ENCODE data around the gene SLC24A3. TPM values are rescaled to one million over a fixed set of nuclear protein-coding genes. Genes with fewer than 3 reads are reported as not detected.

Gene SLC24A3
- total RNA-seq, 1 donor from 2014 or later: 17.8 TPM

DNA sequence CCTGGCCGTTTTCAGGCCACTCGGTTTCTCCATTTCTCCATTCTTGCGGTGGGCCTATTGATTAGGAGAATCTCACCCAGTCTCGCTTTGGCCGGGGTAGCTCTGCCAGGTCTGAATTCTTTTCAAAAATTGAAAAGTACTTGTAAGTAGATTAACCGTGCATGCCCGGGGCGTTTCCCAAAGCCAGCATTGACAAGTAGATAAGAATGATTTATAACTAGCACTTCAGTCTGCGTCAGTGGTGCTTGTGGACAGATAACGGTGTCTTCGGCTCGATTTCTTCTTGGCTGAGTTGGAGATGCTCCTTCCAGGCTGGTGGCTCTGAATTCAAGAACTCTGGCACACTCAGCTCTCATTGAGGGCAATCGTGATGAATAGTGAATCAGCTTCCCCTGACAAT is 29.0 kb downstream of the SLC24A3 start:
- DNase-seq: peak; percentile 4

DNA sequence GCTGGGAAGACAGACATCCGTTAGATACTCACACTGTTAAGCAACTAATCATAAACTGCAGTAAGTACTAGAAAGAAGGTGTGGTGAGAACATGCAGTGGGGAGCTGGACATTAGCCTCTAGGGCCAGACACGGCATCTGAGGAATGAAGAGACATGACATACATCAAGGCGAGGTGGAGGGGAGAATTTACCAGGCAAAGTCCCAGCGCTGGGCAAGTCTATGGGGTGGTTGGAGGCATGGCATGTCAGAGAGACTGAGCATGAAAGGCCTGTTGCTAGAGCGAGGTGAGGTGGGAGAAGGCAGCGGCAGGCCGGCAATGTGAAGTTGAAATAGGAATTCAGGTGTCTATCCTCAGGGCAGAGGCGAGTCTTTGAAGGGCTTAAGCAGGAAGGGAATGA is 31.8 kb downstream of the SLC24A3 start:
- no peak for DNase-seq

DNA sequence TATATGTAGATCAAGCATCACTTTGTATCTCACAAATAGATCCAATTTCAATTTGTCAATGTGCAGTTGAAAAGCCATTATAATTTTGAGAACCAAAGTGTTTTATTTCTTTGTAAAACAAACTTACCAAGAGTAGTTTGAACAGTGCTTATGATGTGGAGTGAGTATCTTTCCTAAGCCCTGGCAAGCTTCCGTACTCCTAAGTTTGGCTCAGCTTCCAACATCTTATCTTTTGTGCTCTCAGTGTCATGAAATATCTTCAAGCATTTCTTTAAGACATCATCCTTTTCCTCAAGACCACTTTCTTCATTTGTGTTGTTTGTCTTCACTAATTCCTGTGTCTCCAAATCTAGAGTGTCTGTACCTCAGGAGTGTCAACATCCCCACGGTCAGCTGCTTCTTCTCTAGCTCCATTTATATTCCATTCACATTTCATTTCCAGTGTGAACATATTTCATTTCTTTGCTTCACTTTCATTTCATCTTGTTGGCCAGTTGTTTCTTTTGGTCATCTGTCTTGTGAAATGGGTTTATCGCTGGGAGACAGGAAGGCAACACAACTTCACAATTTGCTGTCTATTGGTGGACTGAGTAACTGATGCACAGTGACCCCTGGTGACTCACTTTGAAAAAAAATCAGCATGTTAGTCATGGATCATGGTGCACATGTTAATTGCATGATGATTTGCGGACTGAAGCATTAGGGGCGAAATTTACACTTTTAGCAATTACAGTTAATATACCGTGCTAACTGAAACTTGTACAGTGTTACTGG is 36.9 kb downstream of the SLC24A3 start:
- no peak for DNase-seq

DNA sequence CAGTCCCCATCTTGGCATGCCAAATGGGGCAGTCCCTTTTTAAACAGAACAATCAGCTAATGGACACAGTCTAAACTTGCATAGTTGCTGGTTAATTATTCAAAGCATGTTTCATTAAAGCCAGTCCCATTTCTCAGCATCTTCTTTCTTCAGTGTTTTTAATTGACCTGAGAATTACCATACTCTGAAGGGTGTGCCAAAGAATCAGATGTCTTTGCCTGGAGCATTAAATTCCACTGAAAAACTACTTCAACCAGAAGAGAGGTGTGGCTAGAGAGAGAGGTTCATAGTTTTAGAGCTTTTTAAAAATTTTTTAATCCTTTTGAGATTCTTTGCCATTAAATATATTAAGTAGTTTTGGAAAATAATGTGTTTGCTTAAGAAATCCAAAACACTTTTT is 37.9 kb downstream of the SLC24A3 start:
- DNase-seq: no peak

DNA sequence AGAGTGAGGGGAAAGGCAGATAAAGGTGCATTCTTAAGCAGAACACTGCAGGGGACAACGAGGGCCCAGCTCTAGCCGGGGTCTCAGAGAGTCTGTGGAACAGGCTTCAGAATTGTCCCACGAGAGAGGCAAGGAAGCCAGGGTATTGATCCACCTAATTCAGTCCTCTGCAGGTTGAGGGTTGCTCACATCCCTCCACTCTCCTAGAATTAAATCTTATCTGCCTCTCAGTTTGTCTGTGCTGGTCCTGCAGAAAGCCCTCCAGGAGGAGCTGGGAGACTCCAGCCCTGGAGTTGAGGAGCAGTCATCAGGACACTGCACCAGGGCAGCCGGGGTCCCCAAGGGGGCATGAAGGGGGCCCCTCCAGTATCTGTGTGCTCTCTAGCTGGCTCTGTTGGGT is 39.1 kb downstream of the SLC24A3 start:
- no peak for DNase-seq

DNA sequence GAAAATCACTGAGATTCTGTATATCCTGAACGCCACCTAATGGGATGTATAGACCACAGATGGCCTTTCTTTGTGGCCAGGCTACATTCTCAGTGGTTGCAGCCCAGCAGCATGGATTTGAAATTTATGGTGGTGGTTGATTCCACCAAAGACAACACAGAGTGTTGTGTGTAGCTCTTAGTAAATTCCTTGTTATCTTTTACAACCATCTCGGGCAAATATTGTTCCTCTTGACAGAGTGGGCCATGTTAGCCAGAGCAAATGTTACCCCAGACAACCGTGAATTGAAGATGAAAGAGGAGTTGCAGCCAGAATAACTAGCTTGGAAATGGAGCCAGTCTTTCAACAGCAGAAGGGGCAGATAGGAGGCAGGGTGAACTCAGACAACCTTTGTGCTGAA is 39.5 kb downstream of the SLC24A3 start:
- no peak for DNase-seq

DNA sequence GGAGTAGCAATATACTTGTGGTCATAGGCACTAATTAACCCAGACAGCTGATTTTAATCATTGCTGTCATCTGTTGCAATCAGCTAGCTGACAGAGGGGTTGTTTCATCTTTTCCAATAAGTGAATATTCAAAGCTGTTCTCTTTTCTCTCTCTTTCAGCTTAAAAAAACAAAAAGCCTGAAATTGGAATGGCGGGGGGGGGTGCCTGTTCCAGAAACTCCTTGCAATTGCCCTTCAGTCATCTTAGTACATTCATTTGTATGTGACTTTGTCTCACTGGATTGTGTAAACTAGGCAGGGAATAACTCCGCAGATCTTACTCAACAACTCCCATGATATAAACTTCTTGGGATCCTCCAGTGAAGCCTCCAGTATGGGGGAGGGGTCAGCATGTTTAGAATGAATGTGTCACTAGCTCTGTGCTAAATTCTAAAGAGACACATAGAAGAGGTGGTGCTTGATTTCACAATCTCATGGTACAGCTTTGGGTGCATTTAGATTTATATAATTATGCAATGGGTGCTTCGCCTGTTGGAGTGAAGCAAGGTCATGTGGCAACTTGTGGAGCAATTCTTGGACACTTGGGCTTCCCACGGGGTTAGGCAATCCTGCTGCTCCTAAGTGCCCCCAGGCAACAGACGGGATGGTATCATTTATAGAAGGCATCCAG is 40.1 kb downstream of the SLC24A3 start:
- no peak for DNase-seq

DNA sequence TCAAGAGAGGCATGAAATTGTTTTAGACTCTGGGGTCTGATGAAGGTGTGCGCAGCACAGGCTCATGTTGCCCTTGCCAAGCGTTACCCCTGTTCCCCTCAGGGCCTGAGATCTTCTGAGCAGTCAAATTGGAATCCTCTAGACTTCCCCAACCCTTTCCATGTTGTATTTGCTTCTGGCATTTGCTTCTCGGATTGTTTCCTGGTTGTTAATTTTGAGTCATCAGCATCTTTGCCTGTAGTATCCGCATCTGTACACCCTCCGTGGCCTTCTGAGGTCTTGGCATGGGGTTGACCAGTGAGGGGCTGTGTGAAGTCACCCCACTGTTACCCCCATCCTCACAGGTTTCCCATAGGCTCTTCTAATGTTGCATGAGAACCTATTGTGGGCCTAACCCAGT is 40.9 kb downstream of the SLC24A3 start:
- no peak for DNase-seq

DNA sequence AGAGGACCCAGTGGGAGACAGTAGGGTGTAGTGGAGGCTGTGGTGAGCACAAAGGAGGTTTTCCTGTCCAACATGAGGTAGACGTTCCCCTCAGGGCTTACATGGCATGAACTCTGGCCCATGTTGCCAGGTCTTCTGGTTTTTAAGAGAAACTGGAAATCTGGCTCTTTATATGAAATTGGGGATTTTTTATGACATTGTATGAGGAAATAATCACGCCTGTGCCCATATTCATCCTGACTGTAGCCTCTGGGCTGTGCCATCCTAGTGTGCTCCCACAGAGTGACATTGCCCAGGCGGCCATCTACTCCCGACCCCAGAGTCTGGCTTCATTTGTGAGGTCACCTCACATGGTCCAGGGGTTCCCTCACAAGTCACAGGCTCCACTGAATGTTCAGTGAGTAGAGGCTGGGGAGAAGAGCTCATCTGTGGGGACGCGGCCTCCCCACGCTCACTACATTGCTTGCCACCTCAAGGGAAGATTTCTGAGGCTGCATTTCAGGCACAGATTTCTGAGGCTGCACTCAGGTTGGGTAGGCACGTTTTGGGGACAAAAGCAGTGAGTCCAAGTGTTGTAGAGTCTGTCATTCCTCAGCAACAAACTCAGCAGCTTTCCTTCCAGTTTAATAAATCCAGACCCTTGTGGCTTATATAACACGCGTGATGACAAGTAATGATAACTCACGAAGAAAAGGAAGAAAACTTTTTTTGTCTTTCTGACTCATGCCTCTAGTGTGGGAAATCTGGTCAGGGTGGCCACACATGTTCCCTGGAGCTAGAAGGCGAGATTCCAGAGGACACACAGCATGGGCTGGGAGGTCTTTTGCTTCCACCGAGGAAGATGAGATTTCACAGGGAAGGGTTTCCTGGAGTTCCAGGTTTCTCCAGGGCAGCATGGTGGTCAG is 41.7 kb downstream of the SLC24A3 start:
- DNase-seq: no peak

DNA sequence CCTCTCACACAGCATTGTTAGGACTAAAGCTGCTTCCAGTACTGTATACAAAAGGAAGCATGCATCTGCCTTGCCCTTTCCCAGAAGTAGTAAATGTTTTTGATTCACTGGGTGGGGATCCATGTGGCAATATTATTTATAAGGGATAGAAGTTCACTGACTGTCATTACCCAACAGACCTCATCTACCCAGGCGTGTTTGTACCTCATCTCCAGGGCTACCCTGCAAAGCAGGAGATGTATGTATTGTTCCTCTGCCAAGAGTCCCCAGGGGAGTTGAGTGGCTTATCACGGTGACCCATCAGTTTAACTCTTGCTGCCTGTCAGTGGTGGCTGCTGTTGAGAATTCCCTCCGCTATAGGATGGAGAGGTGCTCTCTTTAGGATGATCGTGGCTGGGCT is 42.5 kb downstream of the SLC24A3 start:
- no peak for DNase-seq

DNA sequence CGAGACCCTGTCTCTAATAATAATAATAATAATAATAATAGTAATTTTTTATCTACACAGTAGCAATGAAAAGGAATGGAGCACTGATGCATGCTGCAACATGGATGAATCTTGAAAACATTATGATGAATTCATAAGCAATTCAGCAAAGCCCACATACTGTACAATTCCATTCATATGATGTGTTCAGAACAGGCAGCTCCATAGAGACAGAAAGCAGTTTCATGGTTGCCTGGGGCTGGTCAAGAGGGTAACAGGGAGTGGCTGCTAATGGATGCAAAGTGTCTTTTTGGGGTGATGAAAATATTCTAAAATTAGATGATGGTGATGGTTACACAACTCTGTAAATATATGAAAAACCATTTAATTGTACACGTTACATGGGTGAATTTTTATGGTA is 43.6 kb downstream of the SLC24A3 start:
- DNase-seq: no peak

DNA sequence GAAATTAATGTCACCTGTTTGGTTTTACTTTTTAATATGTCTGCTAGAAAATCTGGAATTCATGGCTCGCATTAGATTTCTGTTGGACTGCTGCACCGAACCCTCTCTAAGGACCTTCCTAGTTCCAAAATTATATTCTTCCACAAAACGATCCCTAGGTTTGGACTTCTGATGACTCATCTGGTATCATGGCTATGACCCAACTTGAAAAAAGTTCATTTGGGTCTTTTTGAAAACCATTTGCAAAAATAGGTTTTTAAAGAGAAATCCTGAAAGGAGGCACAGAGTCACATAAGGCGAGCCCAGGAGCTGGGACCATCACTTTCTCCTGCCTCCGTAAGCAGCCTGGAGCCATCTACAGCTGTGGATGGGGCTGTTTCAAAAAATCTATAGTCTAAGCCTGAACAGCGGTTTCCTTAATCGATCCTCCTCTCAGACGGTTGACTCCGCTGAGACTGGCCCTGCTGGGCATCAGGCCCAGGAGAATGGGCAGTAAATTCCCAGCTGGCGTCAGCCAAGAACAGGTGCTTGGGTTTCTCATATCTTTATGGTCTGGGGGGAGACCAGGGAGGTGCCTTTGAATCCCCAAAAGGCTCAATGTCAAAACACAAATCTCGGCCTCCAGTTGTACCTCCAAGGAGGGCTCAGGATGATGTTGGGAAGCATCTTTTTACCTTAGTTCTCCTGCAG is 44.6 kb downstream of the SLC24A3 start:
- DNase-seq: no peak

DNA sequence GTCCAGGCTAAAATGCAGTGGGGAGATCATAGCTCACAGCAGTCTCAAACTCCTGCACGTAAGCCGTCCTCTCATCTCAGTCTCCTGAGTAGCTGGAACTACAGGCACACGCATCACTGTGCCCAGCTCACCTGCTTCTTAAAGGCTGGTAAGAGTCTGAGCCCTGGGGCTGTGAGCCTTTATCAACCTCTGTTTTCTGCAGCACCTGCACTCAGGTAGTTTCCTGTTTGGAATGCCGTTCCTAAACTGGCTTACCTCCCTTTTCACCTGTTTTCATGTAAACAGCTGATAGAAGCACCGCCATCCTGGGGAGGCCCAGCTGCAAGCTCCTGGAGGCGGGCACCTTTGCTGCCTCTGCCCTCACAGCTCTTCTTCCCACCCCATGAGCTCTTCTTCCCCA is 45.4 kb downstream of the SLC24A3 start:
- DNase-seq: no peak

DNA sequence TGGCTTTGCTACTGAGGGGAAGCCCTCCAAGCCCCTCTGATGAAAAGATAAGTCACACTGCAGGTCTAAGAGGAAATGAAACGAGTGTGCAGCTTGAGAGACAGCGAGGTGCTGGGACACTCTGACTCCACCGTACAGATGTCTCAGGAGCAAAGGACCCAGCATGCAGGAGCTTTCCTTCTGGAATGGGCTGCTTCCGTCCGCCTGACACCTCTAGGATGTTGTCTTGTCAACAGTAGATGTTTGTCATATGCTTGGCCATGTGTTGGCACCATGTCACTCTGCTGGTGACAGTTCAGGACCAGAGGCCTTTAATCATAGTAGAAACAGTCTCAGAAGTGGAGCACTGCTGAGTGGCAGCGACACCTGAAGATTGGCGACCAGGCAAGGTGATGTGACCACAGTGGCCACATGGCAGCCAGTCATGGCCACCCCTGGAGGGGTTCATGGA is 46.7 kb downstream of the SLC24A3 start:
- no peak for DNase-seq

DNA sequence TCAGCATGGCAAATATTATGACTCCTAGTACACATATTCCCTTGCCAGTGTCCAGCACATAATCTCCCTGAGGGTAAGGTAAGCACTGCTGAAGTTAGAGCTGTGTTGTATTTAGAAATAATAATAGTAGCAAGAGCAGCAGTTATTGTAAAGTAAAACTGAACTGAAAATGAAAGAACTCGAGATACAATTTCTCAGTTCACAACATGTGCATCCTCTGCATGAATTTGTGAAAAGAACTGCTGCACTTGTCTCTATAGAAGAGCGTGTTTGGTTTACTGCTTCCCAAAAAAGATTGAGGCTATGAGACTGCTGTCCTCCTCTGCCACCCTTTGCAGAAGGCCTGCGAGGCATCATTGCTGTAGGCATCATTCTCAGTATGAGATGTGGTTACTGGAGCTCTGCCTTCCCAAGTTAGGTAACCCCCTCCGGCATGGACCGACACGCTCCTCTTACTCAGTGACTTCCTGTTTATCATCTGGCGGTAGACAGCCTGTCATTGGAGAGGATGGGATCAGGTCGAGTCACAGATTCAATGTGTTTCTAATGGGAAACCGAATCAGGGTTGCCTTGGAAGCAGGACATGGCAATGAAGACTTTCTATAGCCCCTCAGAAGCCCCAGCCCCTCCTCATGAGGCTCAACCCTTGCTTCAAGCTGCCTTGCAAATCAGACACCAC is 48.1 kb downstream of the SLC24A3 start:
- DNase-seq: no peak

DNA sequence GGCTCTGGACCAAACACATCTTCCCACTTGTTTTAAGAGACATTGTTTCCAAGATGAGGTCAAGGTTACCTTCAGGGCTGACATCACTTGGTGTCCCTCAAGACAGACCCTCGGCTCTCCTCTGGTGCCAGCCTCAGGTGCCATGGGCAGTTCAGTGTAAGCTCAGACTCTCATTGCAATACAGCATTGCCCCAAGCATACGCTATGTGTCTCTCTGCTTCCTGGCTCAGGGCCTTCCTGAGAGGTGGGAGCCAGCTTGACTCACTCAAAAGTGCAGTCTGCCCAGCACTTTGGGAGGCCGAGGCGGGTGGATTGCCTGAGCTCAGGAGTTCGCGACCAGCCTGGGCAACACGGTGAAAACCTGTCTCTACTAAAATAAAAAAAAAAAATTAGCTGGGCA is 51.7 kb downstream of the SLC24A3 start:
- no peak for DNase-seq

DNA sequence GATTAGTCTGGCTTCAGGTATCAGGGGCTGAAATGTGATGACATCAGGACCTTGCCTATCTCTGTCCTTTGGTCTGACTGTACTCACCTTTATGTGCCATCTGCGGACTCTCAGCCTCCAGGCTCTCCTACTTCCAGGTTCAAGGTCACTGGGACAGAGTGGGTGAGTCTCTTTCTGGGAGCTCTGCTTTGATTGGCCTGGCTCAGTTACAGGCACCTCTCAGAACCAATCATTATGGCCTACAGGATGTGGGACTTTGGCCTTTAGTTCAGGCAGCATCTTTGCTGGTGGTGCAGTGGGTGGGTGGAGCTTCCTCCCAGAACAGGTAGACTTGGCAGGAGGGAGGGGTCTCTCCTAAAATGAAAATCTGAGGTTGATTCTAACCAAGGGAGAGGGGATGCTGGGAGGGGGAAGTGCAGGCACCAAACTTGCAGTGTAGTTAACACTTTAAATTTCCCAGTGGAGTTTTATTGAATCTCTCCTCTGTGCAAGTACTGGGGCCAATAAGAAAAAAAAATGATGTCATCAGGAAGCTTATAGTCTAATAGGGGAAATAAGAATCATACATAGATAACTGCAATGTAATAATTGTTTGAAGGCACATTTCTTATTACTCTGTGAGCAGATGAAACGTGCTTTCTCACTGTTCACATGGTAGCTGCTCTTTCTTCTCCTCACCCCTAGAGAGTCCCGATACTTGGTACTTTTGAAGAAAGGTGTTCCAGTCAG is 53.4 kb downstream of the SLC24A3 start:
- DNase-seq: no peak

DNA sequence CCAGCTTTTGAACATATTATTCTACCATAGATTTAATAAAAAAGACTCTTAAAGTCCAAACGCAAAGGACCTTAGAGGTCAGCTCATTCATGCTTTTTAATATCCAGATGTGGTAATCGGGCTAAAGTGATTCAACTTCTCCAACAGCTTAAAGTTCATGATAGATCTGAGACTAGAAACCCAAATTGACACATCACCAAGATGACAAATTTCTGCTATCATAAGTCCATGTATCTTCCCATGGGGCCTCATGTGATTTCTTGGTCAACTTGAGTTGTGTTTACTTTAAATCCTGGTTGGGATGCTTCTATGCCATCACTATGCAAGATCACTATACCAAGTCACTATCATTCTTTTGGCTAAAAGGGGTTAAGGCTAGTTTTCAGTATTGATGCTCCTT is 56.0 kb downstream of the SLC24A3 start:
- DNase-seq: no peak

DNA sequence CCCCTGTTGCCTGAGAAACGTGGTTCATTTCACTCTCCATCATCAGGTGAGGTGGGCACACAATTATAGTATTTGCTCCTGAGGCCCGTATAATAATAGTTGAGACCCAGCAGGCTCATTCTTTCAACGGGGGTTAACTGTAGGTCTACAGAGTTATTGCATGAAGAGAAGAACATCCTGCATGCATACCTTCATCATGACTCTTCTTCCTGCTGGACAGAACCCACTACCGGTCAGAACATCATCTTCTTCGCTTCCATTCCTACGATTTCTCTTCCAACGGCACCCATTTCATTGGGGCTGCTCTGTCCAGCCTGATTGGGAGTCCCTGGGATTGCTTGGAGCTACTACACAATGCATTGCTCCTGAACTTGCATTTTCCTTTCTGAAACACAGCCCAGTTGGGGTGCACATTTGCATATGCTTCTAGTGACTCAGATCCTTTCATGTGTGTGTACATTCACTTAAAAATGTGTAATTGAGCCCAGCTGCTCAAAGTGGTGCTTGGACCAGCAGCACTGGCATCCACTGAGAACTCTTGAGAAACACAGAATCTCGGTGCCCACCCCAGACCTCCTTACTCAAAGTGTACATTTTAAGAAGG is 57.4 kb downstream of the SLC24A3 start:
- DNase-seq: no peak

DNA sequence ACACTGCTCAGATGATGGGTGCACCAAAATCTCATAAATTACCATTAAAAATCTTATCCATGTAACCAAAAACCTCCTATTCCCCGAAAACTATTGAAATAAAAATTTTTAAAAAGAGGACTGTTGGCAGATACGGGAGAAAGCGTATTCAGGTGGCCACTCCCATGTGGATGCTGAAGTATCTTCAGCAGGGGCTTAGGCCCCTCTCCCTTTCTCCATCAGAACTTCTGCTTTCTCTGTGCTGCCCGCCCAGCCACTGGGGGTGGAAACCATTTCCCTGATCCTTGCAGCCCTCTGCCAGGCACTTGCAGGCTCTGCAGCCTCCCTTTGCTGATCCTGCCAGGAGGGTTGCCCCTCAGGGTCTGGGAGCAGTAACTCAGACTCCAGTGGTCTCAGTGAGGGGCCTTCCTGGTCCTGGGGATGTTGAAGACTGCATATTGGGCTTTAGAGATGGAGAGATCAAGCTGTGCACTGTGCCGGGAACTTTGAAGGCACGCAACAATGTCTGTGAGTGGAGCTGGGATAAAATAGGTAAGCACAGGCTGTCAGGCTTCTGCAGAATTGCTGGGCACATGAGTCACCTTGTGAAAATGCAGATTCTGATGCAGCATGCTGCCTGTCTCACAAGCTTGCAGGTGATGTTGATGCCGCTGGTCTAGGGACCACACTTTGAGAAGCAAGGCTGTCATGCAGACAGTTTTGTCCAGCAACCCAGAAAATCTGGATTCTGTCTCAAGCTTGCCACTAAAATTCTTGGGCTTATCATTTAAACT is 59.6 kb downstream of the SLC24A3 start:
- no peak for DNase-seq
